HL-60 (cell line): ENCODE results near the gene MYOM1.

Source experiments
- CTCF ChIP-seq: IDR thresholded peaks from one replicate; pipeline ENCODE4 v1.5.1; 2011; ENCODE audit warnings: low read length, control low read depth, inconsistent platforms; ENCODE audit not compliant: insufficient read depth
- TF ChIP-seq, protein P1 (sequence below): IDR thresholded peaks from 2 replicates; pipeline ENCODE4 v1.6.1; 2012; ENCODE audit warnings: low read depth; ENCODE audit not compliant: insufficient replicate concordance

GRCh38 chr18:3059272-3059671 lies 160.5 kb downstream of the MYOM1 start:
- no peak for TF ChIP-seq CTCF
- TF ChIP-seq, protein P1, sequence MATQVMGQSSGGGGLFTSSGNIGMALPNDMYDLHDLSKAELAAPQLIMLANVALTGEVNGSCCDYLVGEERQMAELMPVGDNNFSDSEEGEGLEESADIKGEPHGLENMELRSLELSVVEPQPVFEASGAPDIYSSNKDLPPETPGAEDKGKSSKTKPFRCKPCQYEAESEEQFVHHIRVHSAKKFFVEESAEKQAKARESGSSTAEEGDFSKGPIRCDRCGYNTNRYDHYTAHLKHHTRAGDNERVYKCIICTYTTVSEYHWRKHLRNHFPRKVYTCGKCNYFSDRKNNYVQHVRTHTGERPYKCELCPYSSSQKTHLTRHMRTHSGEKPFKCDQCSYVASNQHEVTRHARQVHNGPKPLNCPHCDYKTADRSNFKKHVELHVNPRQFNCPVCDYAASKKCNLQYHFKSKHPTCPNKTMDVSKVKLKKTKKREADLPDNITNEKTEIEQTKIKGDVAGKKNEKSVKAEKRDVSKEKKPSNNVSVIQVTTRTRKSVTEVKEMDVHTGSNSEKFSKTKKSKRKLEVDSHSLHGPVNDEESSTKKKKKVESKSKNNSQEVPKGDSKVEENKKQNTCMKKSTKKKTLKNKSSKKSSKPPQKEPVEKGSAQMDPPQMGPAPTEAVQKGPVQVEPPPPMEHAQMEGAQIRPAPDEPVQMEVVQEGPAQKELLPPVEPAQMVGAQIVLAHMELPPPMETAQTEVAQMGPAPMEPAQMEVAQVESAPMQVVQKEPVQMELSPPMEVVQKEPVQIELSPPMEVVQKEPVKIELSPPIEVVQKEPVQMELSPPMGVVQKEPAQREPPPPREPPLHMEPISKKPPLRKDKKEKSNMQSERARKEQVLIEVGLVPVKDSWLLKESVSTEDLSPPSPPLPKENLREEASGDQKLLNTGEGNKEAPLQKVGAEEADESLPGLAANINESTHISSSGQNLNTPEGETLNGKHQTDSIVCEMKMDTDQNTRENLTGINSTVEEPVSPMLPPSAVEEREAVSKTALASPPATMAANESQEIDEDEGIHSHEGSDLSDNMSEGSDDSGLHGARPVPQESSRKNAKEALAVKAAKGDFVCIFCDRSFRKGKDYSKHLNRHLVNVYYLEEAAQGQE: no peak
